Muscle of arm (tissue), 12 donors: ENCODE data around the gene UBASH3B. TPM values are rescaled to one million over a fixed set of nuclear protein-coding genes. Genes with fewer than 3 reads are reported as not detected.
A peak's percentile ranks its signal among the peaks of the same experiment; 100 is the strongest.
"Not testable (repeated sequence)": the region's sequence is repeated elsewhere in the genome, so short reads cannot be mapped to it uniquely, and the experiment has no call there.

Source experiments
- DNase-seq: peaks from one replicate; pipeline ENCODE4 v3.0.0-alpha.2; 2013
- polyA plus RNA-seq, 12 donors: library from polyadenylated mRNA; unstranded; fragments of 120-200 nt; gene quantifications; one replicate each; pipeline ENCODE4 v1.2.1, GENCODE V29; 2013; ENCODE audit not compliant: insufficient read length in 12 of 12

UBASH3B gene
- polyA plus RNA-seq, 12 donors: 3.7 to 12.0 (median 6.2) TPM; not detected in 1

GRCh38 chr11:122812638-122813037 is 157.1 kb downstream of the UBASH3B start:
- no peak for DNase-seq

GRCh38 chr11:122813176-122813893 is 157.8 kb downstream of the UBASH3B start:
- DNase-seq: no peak

DNA sequence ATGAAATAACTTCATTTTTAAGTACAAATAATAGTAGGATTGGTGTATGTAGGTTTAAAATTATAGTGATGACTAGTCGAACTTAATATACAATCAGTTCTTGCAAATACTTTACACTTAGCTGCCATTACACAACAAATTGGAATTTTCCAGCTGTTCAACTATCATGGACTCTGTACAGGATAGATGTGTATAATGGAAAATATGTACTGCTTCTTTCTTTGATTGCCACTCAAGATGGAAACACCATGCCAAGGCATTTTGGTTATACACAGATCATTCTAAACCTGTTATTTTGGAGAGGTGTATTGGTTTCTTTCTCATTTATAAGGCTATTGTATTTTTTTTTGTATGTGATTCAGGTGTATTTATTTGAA is 158.4 kb downstream of the UBASH3B start:
- DNase-seq: no peak

GRCh38 chr11:122814401-122814800 is 158.9 kb downstream of the UBASH3B start:
- no peak for DNase-seq

DNA sequence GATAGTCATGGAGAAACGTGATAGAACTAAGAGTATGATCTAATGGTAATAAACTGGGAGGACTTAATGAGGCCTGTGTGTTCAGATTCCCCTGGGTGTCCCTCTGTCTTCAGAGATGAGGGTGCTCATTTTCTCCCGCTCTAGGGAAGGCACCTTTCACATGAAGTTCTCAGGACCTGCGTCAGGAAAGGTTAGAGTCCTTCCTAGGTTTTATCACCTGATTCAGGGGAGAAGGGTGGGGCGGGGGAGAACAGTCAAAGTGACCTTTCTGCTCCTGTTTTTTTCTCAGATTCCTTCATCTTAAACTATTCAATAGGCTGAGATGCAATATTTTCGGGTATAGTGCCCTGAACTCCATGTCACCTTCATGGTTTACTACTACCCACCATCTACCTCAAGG is 160.4 kb downstream of the UBASH3B start:
- no peak for DNase-seq

DNA sequence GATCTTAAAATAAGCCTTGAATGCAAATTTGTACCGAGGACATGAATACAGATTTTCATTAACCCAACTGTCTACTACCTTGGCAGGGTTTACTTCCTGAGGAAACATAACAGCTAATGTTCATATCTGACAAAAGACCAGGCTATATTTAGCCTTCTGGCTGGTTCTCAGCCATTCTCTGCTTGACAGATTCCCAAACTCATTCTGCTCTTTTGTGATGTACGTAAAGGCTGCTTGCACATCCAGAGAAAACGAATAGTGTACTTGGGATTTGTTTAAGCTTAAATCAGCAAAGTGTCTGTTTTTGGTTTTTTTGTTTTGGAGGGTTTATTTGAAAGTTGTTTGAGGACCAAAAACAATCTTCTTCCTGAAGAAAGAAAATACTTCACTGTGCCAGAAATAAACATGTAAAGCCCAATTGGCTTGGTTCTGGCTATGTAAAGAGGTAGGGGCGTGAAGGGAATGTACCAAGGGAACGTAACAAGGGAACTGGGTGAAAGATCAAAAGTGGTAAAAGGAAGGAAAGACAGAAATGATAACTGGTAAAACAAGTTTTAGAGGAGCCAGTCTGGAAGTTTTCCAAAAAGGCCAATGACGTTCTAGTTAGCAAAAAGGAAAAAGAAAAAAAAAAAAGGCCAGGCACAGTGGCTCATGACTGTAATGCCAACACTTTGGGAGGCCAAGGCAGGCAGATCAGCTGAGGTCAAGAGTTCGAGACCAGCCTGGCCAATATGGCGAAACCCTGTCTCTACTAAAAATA is 161.4 kb downstream of the UBASH3B start:
- peak; percentile 74 for DNase-seq

DNA sequence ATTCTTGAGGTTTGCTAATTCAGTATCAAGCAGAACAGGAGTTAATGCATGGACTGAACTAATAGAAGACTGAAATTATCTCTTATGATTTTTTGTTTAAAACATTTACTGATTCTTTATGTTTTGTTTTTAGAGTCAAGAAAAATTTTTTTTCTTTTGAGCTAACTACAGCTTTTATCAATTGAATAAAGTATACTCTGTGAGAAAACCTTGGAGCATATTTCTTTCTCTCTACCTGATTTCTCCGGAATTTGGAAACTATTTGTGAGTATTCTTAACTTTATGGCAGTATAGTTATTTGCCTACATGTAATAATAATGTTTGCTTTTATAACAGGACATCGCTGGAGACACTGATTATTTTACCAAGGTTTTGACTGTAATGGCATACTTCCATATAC is 164.6 kb downstream of the UBASH3B start:
- DNase-seq: no peak

DNA sequence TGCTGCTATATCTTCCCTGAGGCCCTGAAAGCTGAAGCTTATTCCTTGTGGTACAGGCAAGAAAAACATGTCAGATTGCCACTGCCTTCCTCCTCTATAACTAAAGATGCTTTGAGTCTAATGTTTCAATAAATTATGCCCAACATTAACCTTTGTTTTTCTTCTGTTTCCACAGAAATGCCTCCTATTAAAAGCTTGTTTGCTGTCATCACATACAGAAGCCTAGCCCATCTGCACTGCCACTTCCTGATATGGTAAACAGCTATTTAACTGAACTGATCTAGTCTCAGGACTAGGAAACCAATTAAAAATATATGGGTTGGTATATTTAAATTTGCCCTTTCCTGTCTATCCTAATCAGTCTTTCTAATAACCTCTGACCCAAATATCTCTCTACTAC is 165.6 kb downstream of the UBASH3B start:
- DNase-seq: no peak

DNA sequence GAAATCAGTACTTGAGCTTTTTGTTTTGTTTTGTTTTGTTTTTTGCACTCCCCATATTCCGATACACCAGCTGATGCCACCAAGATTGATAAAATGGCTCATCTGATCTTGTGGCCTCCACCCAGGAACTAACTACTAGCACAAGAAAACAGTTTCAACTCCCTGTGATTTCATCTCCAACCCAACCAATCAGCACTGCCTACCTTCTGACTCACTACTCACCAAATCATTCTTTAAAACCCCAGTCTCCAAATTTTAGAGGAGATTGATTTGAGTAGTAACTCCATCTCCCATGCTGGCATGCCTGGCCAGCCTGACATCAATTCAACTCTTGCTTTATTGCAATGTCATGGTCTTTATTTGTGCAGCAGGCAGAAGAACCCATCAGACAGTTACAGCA is 166.7 kb downstream of the UBASH3B start:
- DNase-seq: no peak

GRCh38 chr11:122823564-122823963 is 168.0 kb downstream of the UBASH3B start:
- DNase-seq: no peak

GRCh38 chr11:122829371-122829770 is 173.8 kb downstream of the UBASH3B start:
- DNase-seq: not testable (repeated sequence)

DNA sequence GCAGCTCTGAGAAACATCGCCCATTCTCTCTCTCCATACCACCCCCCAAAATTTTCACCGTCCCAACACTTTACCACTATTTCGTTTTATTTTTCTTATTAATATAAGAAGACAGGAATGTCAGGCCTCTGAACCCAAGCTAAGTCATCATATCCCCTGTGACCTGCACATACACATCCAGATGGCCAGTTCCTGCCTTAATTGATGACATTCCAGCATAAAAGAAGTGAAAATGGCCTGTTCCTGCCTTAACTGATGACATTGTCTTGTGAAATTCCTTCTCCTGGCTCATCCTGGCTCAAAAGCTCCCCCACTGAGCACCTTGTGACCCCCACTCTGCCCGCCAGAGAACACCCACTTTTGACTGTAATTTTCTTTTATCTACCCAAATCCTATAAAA is 176.8 kb downstream of the UBASH3B start:
- DNase-seq: not testable (repeated sequence)

- no peak for DNase-seq
Observed at GRCh38 chr11:122832721-122833470, 177.4 kb downstream of the UBASH3B start.

DNA sequence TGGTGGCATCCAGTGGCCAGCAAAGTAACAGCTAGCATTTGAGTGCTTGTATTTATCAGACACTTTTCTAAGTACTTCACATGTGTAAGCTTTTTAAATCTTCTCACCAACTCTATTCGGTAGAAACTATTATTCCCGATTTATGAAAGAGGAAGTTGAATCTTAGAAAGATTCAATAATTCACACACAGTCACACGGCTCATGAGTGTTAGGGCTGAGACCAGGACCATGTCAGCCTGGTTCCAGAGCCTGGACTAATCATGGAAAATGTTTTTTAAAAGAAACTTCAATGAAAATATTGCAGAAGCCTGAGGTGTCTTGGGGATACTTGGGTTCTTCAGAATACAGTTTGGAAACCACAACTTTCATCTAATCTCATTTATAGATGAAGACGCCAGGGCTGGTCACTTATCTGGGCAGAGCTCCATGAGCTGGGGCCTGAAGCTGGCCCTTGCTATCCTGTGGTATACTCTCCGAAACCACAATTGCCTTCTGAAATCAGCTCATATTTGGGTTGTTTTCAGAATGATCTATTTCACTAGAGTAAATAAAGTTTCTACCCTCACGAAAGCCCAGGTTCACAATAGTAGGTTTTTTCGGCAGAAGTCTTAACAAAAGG is 178.4 kb downstream of the UBASH3B start:
- no peak for DNase-seq

DNA sequence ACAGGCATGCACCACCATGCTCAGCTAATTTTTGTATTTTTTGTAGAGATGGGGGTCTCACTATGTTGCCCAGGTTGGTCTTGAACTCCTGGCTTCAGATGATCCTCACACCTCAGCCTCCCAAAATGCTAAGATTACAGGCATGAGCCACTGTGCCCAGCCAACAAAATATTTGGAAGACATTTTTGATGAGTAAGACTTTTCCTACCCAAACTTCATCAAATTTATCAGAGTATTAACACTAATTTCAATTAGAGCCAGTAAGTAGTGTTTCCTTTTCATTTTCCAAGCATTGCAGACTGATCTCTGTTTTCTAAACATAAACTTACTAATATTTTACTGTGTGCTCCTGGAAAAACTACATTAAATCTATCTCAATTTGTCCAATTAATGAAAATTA is 181.4 kb downstream of the UBASH3B start:
- DNase-seq: no peak

DNA sequence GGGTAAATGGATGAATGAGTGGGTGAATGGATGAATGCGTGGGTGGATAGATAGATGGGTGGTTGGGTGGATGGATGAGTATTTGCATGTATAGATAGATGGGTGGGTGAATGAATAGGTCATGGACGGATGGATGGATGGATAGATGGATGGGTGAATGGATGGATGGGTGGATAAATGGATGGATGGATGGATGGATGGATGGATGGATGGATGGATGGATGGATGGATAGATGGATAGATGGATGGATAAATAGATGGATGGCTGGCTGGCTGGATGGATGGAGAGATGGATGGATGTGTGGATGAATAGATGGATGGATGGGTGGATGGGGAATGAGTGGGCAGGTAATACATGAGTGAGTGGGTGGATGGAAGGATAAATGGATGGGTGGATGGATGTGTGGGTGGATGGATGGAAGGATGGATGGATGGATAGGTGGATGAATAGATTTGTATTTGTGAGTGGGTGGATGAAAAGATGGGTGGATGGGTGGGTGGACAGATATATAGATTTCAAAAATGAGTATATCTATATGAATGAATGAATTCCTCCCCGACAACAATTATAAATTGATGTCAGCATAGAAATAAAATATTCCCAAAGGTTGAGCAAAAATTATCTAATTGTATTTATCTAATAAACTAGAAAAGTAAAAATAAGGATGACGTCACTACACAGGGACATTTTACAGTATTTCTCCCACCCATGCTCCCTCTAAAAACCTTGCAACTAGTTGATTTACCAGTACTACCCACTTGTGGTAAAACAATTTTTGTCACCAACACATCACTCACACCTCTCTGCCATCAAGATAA is 182.2 kb downstream of the UBASH3B start:
- no peak for DNase-seq

- DNase-seq: no peak
Observed at GRCh38 chr11:122843281-122844141, 188.0 kb downstream of the UBASH3B start.

- DNase-seq: no peak
Observed at GRCh38 chr11:122847466-122847865, 191.9 kb downstream of the UBASH3B start.

DNA sequence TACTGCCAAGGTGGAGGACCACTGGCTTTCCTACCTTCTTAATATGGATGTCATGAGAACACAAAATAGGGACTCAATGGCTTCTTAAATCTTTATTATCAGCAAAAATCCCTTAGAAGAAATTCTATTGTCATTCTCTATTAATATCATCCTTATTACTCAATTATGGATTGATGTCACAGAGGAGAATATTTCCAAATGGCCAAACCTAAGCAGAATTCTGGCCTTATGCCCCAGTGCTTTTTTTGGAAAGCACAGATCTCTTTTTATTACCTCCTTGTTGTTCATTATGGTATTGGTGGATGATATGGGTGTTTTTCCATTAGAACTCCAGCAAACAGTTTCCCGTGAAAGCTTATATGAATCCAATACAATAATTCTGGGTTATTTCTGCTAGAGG is 192.7 kb downstream of the UBASH3B start:
- no peak for DNase-seq

GRCh38 chr11:122850076-122850631 is 194.6 kb downstream of the UBASH3B start:
- DNase-seq: no peak
